Liver (tissue), 9 donors: ENCODE results near the gene RPL10. TPM values are rescaled to one million over a fixed set of nuclear protein-coding genes. Genes with fewer than 3 reads are reported as not detected.

ENCODE experiments used
- DNase-seq: peaks from one replicate; pipeline ENCODE4 v3.0.0-alpha.2; 2017; ENCODE audit warnings: low spot score
- H3K27ac ChIP-seq, 2 donors: one replicate each; pipeline ENCODE4 v1.7.0; 2013; ENCODE audit warnings: inconsistent platforms in 2 of 2, low read length in 2 of 2, control low read depth in 1 of 2, low read depth in 1 of 2, mild to moderate bottlenecking in 1 of 2
- H3K27me3 ChIP-seq, 4 donors: one replicate each; pipeline versions ENCODE4 v1.6.1 to v1.7.0; 2013; ENCODE audit warnings: low read length in 3 of 4, inconsistent platforms in 1 of 4, mild to moderate bottlenecking in 1 of 4, moderate library complexity in 1 of 4; ENCODE audit not compliant: control insufficient read depth in 4 of 4, insufficient read depth in 4 of 4
- H3K36me3 ChIP-seq, 4 donors: one replicate each; pipeline versions ENCODE4 v1.6.1 to v1.7.0; 2013; ENCODE audit warnings: low read length in 3 of 4, mild to moderate bottlenecking in 3 of 4, low read depth in 1 of 4, moderate library complexity in 1 of 4; ENCODE audit not compliant: control insufficient read depth in 4 of 4, insufficient read depth in 3 of 4
- H3K4me1 ChIP-seq, 4 donors: one replicate each; pipeline versions ENCODE4 v1.6.1 to v1.7.0; 2013; ENCODE audit warnings: low read length in 3 of 4, mild to moderate bottlenecking in 3 of 4, moderate library complexity in 1 of 4; ENCODE audit not compliant: control insufficient read depth in 4 of 4, insufficient read depth in 4 of 4
- H3K4me3 ChIP-seq, 3 donors: one replicate each; pipeline versions ENCODE4 v1.6.1 to v1.7.0; 2013; ENCODE audit warnings: low read length in 3 of 3, control low read depth in 1 of 3, low read depth in 1 of 3, mild to moderate bottlenecking in 1 of 3
- H3K9ac ChIP-seq, 2 donors: one replicate each; pipeline ENCODE4 v1.7.0; 2013; ENCODE audit warnings: low read length in 2 of 2, mild to moderate bottlenecking in 2 of 2, moderate library complexity in 2 of 2, control low read depth in 1 of 2, low read depth in 1 of 2
- H3K9me3 ChIP-seq, 4 donors: one replicate each; pipeline versions ENCODE4 v1.6.1 to v1.7.0; 2013; ENCODE audit warnings: low read length in 3 of 4; ENCODE audit not compliant: control insufficient read depth in 4 of 4
- ATF3 ChIP-seq: IDR thresholded peaks from 2 replicates; pipeline ENCODE4 v1.6.1; 2016; ENCODE audit warnings: antibody characterized with exemption
- CTCF ChIP-seq: fragments of 150-350 bp; IDR thresholded peaks from 2 replicates; pipeline ENCODE4 v1.5.1; 2017; ENCODE audit warnings: improper control_type of control experiment, low read depth, low read length; ENCODE audit not compliant: missing input control
- EGR1 ChIP-seq, 2 donors: IDR thresholded peaks; 2 replicates each; pipeline ENCODE4 v1.6.1; 2016 to 2018; ENCODE audit warnings: antibody characterized with exemption in 2 of 2, low read depth in 2 of 2
- FOXA1 ChIP-seq: IDR thresholded peaks from 2 replicates; pipeline ENCODE4 v1.6.1; 2016; ENCODE audit warnings: antibody characterized with exemption
- FOXA2 ChIP-seq: IDR thresholded peaks from 2 replicates; pipeline ENCODE4 v1.6.1; 2016; ENCODE audit warnings: antibody characterized with exemption
- GABPA ChIP-seq, 2 donors: IDR thresholded peaks in 1 of 2; conservative IDR thresholded peaks in 1 of 2; 2 replicates each; pipeline ENCODE4 v1.6.1; 2016; ENCODE audit warnings: antibody characterized with exemption in 2 of 2, mild to moderate bottlenecking in 1 of 2, moderate library complexity in 1 of 2
- HNF4A ChIP-seq, 2 donors: conservative IDR thresholded peaks; 2 replicates each; pipeline ENCODE4 v1.6.1; 2016; ENCODE audit warnings: antibody characterized with exemption in 2 of 2, mild to moderate bottlenecking in 2 of 2
- HNF4G ChIP-seq: IDR thresholded peaks from 2 replicates; pipeline ENCODE4 v1.6.1; 2016; ENCODE audit warnings: antibody characterized with exemption
- JUND ChIP-seq, 2 donors: IDR thresholded peaks; 2 replicates each; pipeline ENCODE4 v1.6.1; 2016; ENCODE audit warnings: antibody characterized with exemption in 2 of 2
- NR2F2 ChIP-seq: IDR thresholded peaks from 2 replicates; pipeline ENCODE4 v1.6.1; 2016; ENCODE audit warnings: antibody characterized with exemption
- RAD21 ChIP-seq, 2 donors: IDR thresholded peaks; 2 replicates each; pipeline ENCODE4 v1.6.1; 2016; ENCODE audit warnings: antibody characterized with exemption in 2 of 2, mild to moderate bottlenecking in 2 of 2
- RXRA ChIP-seq, 2 donors: IDR thresholded peaks; 2 replicates each; pipeline ENCODE4 v1.6.1; 2017 to 2018; ENCODE audit warnings: antibody characterized with exemption in 2 of 2, mild to moderate bottlenecking in 1 of 2
- SP1 ChIP-seq: IDR thresholded peaks from 2 replicates; pipeline ENCODE4 v1.6.1; 2018; ENCODE audit warnings: antibody characterized with exemption, mild to moderate bottlenecking
- TAF1 ChIP-seq: conservative IDR thresholded peaks from 2 replicates; pipeline ENCODE4 v1.6.1; 2016; ENCODE audit warnings: antibody characterized with exemption, mild to moderate bottlenecking
- YY1 ChIP-seq: IDR thresholded peaks from 2 replicates; pipeline ENCODE4 v1.6.1; 2016; ENCODE audit warnings: antibody characterized with exemption, mild to moderate bottlenecking
- ZBTB33 ChIP-seq: IDR thresholded peaks from 2 replicates; pipeline ENCODE4 v1.6.1; 2016; ENCODE audit warnings: antibody characterized with exemption
- WGBS: extraction: QIAGEN DNeasy Blood & Tissue Kit; methylation state at CpG from one replicate; pipeline ENCODE4 v1.1.7; 2013; 5-methylcytosine and 5-hydroxymethylcytosine counted together
- polyA plus RNA-seq, 2 donors: library from polyadenylated mRNA; stranded (reverse) in 1 of 2; unstranded in 1 of 2; fragments of 200-250 nt in 1 of 2; fragments of >200 nt in 1 of 2; fragmentation: Nextera tagmentation in 1 of 2; extraction: Ambion mirVana in 1 of 2; gene quantifications; one replicate each; pipeline versions ENCODE4 v1.2.1 to v1.2.3, GENCODE V29; 2013 to 2015
- total RNA-seq, 2 donors: library from RNA; depleted of rRNA; stranded (reverse); fragments of >200 nt; gene quantifications; one replicate each; pipeline ENCODE4 v1.2.3, GENCODE V29; 2014
- TF ChIP-seq, protein P1 (sequence below): IDR thresholded peaks from 2 replicates; pipeline ENCODE4 v1.6.1; 2016; ENCODE audit warnings: antibody characterized with exemption
- TF ChIP-seq, protein P2 (sequence below): IDR thresholded peaks from 2 replicates; pipeline ENCODE4 v1.6.1; 2016; ENCODE audit warnings: antibody characterized with exemption, mild to moderate bottlenecking
- donor health status: healthy.
- donor health status: healthy.
- donor health status: healthy.
- donor health status: healthy.
- donor health status: healthy.

Gene RPL10
- total and polyA plus RNA-seq, 4 donors, result 446 to 1,644 (median 1,423) TPM

DNA sequence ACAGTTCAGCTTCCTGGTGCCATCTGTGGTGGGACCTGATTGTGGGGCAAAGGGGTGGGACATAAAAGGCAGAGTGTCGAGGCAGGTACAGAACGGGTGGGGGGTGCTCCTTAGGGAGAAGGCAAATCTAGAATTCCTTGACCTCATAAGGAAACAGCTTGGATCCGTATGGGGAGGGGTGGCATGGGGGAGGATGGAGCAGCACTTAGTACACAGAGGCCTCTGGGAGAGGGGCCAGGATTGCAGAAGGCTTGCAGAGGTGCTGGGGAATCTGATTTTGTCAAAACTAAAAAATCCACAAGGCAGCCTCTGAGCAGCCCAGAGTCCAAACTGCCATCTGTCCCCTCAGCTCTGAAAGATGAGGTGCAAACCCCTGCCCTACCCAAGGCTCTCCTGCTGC is 21.4 kb upstream of the RPL10 start:
- Histone ChIP-seq H3K27ac (no peak overlapping the region), H3K4me1 (peaks cover 7 to 19% (median 13%) of the 10 kb centered on the region in 4 donors), H3K27me3 (no peaks in the 10 kb centered on the region), H3K9me3 (no peaks in the 10 kb centered on the region), H3K4me3 (no peak overlapping the region), H3K36me3 (no peaks in the 10 kb centered on the region), H3K9ac (no peak overlapping the region)
- TF ChIP-seq, protein P1, sequence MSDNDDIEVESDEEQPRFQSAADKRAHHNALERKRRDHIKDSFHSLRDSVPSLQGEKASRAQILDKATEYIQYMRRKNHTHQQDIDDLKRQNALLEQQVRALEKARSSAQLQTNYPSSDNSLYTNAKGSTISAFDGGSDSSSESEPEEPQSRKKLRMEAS, result no peak
- TF ChIP-seq SP1 (no peak), JUND (IDR thresholded peaks at IDR 0.05) (no peak), FOXA1 (no peak), GABPA (IDR thresholded peaks at IDR 0.05 in 1 of 2, conservative IDR thresholded peaks at IDR 0.05 in 1 of 2) (no peak), NR2F2 (no peak), TAF1 (no peak), RXRA (IDR thresholded peaks at IDR 0.05) (no peak), ATF3 (no peak), CTCF (no peak), ZBTB33 (no peak), RAD21 (IDR thresholded peaks at IDR 0.05) (no peak)
- TF ChIP-seq, protein P2, sequence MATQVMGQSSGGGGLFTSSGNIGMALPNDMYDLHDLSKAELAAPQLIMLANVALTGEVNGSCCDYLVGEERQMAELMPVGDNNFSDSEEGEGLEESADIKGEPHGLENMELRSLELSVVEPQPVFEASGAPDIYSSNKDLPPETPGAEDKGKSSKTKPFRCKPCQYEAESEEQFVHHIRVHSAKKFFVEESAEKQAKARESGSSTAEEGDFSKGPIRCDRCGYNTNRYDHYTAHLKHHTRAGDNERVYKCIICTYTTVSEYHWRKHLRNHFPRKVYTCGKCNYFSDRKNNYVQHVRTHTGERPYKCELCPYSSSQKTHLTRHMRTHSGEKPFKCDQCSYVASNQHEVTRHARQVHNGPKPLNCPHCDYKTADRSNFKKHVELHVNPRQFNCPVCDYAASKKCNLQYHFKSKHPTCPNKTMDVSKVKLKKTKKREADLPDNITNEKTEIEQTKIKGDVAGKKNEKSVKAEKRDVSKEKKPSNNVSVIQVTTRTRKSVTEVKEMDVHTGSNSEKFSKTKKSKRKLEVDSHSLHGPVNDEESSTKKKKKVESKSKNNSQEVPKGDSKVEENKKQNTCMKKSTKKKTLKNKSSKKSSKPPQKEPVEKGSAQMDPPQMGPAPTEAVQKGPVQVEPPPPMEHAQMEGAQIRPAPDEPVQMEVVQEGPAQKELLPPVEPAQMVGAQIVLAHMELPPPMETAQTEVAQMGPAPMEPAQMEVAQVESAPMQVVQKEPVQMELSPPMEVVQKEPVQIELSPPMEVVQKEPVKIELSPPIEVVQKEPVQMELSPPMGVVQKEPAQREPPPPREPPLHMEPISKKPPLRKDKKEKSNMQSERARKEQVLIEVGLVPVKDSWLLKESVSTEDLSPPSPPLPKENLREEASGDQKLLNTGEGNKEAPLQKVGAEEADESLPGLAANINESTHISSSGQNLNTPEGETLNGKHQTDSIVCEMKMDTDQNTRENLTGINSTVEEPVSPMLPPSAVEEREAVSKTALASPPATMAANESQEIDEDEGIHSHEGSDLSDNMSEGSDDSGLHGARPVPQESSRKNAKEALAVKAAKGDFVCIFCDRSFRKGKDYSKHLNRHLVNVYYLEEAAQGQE, result no peak
- 91% methylated on average over 3 of the region's 3 CpGs for WGBS
- no peak for DNase-seq

DNA sequence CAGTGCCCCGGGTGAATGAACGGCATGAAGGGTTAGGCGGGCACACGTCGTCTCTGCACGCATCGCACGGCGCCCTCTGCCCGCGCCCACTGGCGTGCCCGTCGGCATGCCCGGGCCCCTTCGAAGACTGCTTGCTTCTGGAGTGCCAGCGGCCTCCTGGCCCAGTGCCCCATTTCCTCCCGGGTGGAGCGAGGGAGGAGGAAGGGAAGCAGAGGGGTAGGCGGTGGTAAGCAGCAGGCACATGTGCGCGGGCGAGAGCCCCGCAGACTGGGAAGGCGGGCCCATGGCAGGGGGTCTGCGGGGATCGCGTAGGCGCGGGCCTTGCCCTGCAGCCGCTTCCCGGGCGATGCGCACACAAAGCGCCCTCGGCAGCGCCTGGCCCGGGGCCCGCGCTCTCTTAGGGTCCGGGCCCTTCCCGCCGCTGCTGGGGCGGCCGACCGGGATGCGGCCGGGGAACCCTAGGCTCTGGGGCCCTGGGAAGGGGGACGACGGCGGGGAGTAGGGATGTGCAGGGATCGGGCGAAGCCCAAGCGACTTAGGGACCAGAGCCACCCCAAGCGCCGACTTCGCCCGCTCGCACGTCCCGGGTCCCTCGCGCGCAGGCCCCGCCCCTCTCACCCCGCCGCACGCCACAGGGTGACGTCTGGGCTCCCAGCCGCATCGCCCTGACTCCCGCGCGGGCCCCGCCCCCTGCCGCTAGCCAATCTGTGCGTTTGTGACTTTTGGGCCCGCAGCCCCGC is 19.9 kb upstream of the RPL10 start:
- Histone ChIP-seq H3K36me3 (no peaks in the 10 kb centered on the region), H3K27me3 (no peaks in the 10 kb centered on the region), H3K4me3 (peak overlapping the region in 2 of 3 donors; percentile 37 to 59), H3K4me1 (peaks cover 7 to 18% (median 12%) of the 10 kb centered on the region in 4 donors), H3K27ac (peak overlapping the region; percentile 92 to 98), H3K9ac (peak overlapping the region; percentile 36 to 58), H3K9me3 (no peaks in the 10 kb centered on the region)
- DNase-seq, result no peak
- 2% methylated on average over 79 of the region's 79 CpGs for WGBS
- TF ChIP-seq GABPA (IDR thresholded peaks at IDR 0.05 in 1 of 2, conservative IDR thresholded peaks at IDR 0.05 in 1 of 2), result no peak
- no peak for TF ChIP-seq ATF3
- no peak for TF ChIP-seq JUND (IDR thresholded peaks at IDR 0.05)
- TF ChIP-seq ZBTB33, result no peak
- TF ChIP-seq HNF4A (conservative IDR thresholded peaks at IDR 0.05), result no peak
- TF ChIP-seq YY1, result no peak
- no peak for TF ChIP-seq HNF4G
- no peak for TF ChIP-seq FOXA2
- TF ChIP-seq EGR1 (IDR thresholded peaks at IDR 0.05; ENCODE audit: low read depth in 2 of 2), result no peak
